Measurements from ENCODE around the gene FIGNL2. TPM values are rescaled to one million over a fixed set of nuclear protein-coding genes. Genes with fewer than 3 reads are reported as not detected.

FIGNL2 gene
- total and polyA plus RNA-seq, 2 donors (not counting 1 experiment from before 2014, with no cell fraction given) = 0.07 to 0.17 TPM

- Histone ChIP-seq H3K79me2 (ENCODE audit: control insufficient read depth, insufficient read depth, low read length) (no peaks in the 10 kb centered on the region), H3K27ac (ENCODE audit: insufficient read depth, low read length) (no peak overlapping the region), H3K27me3 (ENCODE audit: control insufficient read depth, insufficient read depth, low read length) (no peaks in the 10 kb centered on the region), H3K4me3 (replicated peaks in 1 of 4; ENCODE audit: control extremely low read depth in 1 of 4, insufficient read depth in 1 of 4, low read depth in 3 of 4, low read length in 4 of 4) (peak overlapping the region in 3 of 4 experiments; percentile 7 to 43 (median 9)), H3K9me3 (ENCODE audit: control insufficient read depth, insufficient read depth, low read depth, low read length) (no peaks in the 10 kb centered on the region), H3K4me1 (ENCODE audit: control insufficient read depth, extremely low read depth, insufficient read depth, low read length) (peaks cover 4% of the 10 kb centered on the region), H3K4me2 (ENCODE audit: extremely low read depth, insufficient read depth, low read length) (no peak overlapping the region), H4K20me1 (ENCODE audit: control insufficient read depth, extremely low read depth, insufficient read depth, low read length) (no peaks in the 10 kb centered on the region), H3K9ac (ENCODE audit: insufficient read depth, low read length) (no peak overlapping the region), H2AFZ (ENCODE audit: low read length) (no peak overlapping the region), H3K36me3 (ENCODE audit: control insufficient read depth, insufficient read depth, low read length) (no peaks in the 10 kb centered on the region)
- DNase-seq (ENCODE audit: low read depth in 2 of 2) = no peak
- TF ChIP-seq CTCF (conservative IDR thresholded peaks at IDR 0.05 in 1 of 2, IDR thresholded peaks at IDR 0.05 in 1 of 2; ENCODE audit: low read depth in 1 of 2, low read length in 2 of 2) (no peak), EZH2 (IDR thresholded peaks at IDR 0.05; ENCODE audit: low read length, missing control alignments) (no peak)
Observed at GRCh38 chr12:51822261-51822616, 26.3 kb downstream of the FIGNL2 start.

GRCh38 chr12:51821440-51822260 is 26.9 kb downstream of the FIGNL2 start:
- Histone ChIP-seq H3K79me2 (ENCODE audit: control insufficient read depth, insufficient read depth, low read length) (no peaks in the 10 kb centered on the region), H4K20me1 (ENCODE audit: control insufficient read depth, extremely low read depth, insufficient read depth, low read length) (no peaks in the 10 kb centered on the region), H3K27me3 (ENCODE audit: control insufficient read depth, insufficient read depth, low read length) (no peaks in the 10 kb centered on the region), H3K4me2 (ENCODE audit: extremely low read depth, insufficient read depth, low read length) (peak overlapping the region; percentile 42), H3K9ac (ENCODE audit: insufficient read depth, low read length) (peak overlapping the region; percentile 69), H2AFZ (ENCODE audit: low read length) (peak overlapping the region; percentile 65), H3K4me3 (replicated peaks in 1 of 4; ENCODE audit: control extremely low read depth in 1 of 4, insufficient read depth in 1 of 4, low read depth in 3 of 4, low read length in 4 of 4) (peak overlapping the region; percentile 40 to 69 (median 58)), H3K4me1 (ENCODE audit: control insufficient read depth, extremely low read depth, insufficient read depth, low read length) (peaks cover 4% of the 10 kb centered on the region), H3K36me3 (ENCODE audit: control insufficient read depth, insufficient read depth, low read length) (no peaks in the 10 kb centered on the region), H3K9me3 (ENCODE audit: control insufficient read depth, insufficient read depth, low read depth, low read length) (no peaks in the 10 kb centered on the region), H3K27ac (ENCODE audit: insufficient read depth, low read length) (peak overlapping the region; percentile 71)
- DNase-seq (ENCODE audit: low read depth in 2 of 2) = no peak
- no peak for TF ChIP-seq CTCF (conservative IDR thresholded peaks at IDR 0.05 in 1 of 2, IDR thresholded peaks at IDR 0.05 in 1 of 2; ENCODE audit: low read depth in 1 of 2, low read length in 2 of 2)
- no peak for TF ChIP-seq EZH2 (IDR thresholded peaks at IDR 0.05; ENCODE audit: low read length, missing control alignments)

GRCh38 chr12:51820526-51821439 is 27.7 kb downstream of the FIGNL2 start:
- Histone ChIP-seq H3K79me2 (ENCODE audit: control insufficient read depth, insufficient read depth, low read length) (no peaks in the 10 kb centered on the region), H3K9me3 (ENCODE audit: control insufficient read depth, insufficient read depth, low read depth, low read length) (no peaks in the 10 kb centered on the region), H4K20me1 (ENCODE audit: control insufficient read depth, extremely low read depth, insufficient read depth, low read length) (no peaks in the 10 kb centered on the region), H3K27ac (ENCODE audit: insufficient read depth, low read length) (peak overlapping the region; percentile 71), H3K4me1 (ENCODE audit: control insufficient read depth, extremely low read depth, insufficient read depth, low read length) (peaks cover 4% of the 10 kb centered on the region), H2AFZ (ENCODE audit: low read length) (peak overlapping the region; percentile 65), H3K4me3 (replicated peaks in 1 of 4; ENCODE audit: control extremely low read depth in 1 of 4, insufficient read depth in 1 of 4, low read depth in 3 of 4, low read length in 4 of 4) (peak overlapping the region; percentile 40 to 69 (median 58)), H3K27me3 (ENCODE audit: control insufficient read depth, insufficient read depth, low read length) (no peaks in the 10 kb centered on the region), H3K9ac (ENCODE audit: insufficient read depth, low read length) (peak overlapping the region; percentile 69), H3K36me3 (ENCODE audit: control insufficient read depth, insufficient read depth, low read length) (no peaks in the 10 kb centered on the region), H3K4me2 (ENCODE audit: extremely low read depth, insufficient read depth, low read length) (peak overlapping the region; percentile 72)
- TF ChIP-seq CTCF (conservative IDR thresholded peaks at IDR 0.05 in 1 of 2, IDR thresholded peaks at IDR 0.05 in 1 of 2; ENCODE audit: low read depth in 1 of 2, low read length in 2 of 2) (peak in 1 of 2 donors; percentile 8), EZH2 (IDR thresholded peaks at IDR 0.05; ENCODE audit: low read length, missing control alignments) (no peak)
- peak; percentile 63 to 71 for DNase-seq (ENCODE audit: low read depth in 2 of 2)
